SK-N-SH treated with all-trans-retinoic acid at 6 μM for 48 hours (cell line): ENCODE measurements around the gene STXBP3.

ENCODE experiments used
- ESRRG ChIP-seq: fragments of 250-450 bp; sonication (Bioruptor Pico); IDR thresholded peaks from 2 replicates; pipeline ENCODE4 v1.6.1; 2021; ENCODE audit warnings: mild to moderate bottlenecking
- PPARA ChIP-seq: fragments of 250-450 bp; sonication (Bioruptor Pico); IDR thresholded peaks from 2 replicates; pipeline ENCODE4 v1.5.0; 2020; ENCODE audit warnings: mild to moderate bottlenecking, borderline replicate concordance
- RARB ChIP-seq: fragments of 250-450 bp; sonication (Bioruptor Pico); IDR thresholded peaks from 2 replicates; pipeline ENCODE4 v1.8.0; 2021; ENCODE audit warnings: mild to moderate bottlenecking, moderate library complexity
- TOX ChIP-seq: fragments of 250-450 bp; sonication (Bioruptor Pico); IDR thresholded peaks from 2 replicates; pipeline ENCODE4 v1.8.0; 2021; ENCODE audit warnings: mild to moderate bottlenecking, moderate library complexity, borderline replicate concordance
- ZC3H10 ChIP-seq: fragments of 250-450 bp; sonication (Bioruptor Pico); IDR thresholded peaks from 2 replicates; pipeline ENCODE4 v1.5.1; 2021; ENCODE audit warnings: mild to moderate bottlenecking, moderate library complexity
- ZFP3 ChIP-seq: fragments of 250-450 bp; sonication (Bioruptor Pico); IDR thresholded peaks from 2 replicates; pipeline ENCODE4 v1.5.0; 2020; ENCODE audit warnings: mild to moderate bottlenecking, moderate library complexity
- TF ChIP-seq, protein P1 (sequence below): fragments of 250-450 bp; sonication (Bioruptor Pico); IDR thresholded peaks from 2 replicates; pipeline ENCODE4 v1.5.1; 2020; ENCODE audit warnings: low read depth, mild to moderate bottlenecking, moderate library complexity
- TF ChIP-seq, protein P2 (sequence below): fragments of 250-450 bp; sonication (Bioruptor Pico); IDR thresholded peaks from 2 replicates; pipeline ENCODE4 v1.8.0; 2020; ENCODE audit warnings: mild to moderate bottlenecking, moderate library complexity, borderline replicate concordance

DNA sequence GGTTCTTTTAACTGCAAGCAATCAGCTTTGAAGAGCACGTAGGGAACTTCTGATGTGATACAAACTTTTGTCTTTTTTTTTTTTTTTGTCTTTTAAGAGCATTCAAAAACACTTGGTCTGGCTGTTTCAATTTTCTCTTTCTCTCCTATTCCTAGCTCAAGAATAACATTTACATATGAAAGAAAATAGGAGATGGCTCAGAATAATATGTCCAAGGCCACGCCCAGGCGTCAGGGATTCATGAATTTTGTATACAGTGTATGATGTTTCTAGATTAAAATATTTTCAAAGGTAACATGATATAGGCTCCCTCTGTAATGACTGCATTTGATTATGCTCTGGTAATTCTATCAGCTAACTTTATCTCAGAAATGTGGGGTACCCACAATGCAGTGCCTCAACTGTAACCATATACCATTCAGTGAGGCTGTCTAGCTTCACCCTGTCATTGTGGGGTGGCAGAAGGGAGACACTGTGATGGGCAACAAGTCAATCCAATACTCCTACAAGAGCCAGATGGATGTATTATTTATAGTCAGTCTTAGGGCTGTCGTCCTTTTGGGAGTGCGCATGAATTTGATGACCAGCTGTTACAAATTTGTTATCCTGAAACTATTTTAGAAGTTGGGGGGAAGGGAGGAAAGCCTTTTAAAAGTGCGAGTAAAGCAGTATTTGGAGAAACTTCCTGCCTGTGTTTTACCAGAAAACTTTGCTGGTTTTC is 111.9 kb downstream of the STXBP3 start:
- TF ChIP-seq, protein P1, sequence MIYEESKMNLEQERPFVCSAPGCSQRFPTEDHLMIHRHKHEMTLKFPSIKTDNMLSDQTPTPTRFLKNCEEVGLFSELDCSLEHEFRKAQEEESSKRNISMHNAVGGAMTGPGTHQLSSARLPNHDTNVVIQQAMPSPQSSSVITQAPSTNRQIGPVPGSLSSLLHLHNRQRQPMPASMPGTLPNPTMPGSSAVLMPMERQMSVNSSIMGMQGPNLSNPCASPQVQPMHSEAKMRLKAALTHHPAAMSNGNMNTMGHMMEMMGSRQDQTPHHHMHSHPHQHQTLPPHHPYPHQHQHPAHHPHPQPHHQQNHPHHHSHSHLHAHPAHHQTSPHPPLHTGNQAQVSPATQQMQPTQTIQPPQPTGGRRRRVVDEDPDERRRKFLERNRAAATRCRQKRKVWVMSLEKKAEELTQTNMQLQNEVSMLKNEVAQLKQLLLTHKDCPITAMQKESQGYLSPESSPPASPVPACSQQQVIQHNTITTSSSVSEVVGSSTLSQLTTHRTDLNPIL (CRISPR knock-in tag): no peak
- TF ChIP-seq ESRRG (CRISPR knock-in tag) (no peak), RARB (CRISPR knock-in tag) (no peak), TOX (no peak), ZFP3 (CRISPR knock-in tag) (no peak), ZC3H10 (CRISPR knock-in tag) (no peak), PPARA (no peak)
- TF ChIP-seq, protein P2, sequence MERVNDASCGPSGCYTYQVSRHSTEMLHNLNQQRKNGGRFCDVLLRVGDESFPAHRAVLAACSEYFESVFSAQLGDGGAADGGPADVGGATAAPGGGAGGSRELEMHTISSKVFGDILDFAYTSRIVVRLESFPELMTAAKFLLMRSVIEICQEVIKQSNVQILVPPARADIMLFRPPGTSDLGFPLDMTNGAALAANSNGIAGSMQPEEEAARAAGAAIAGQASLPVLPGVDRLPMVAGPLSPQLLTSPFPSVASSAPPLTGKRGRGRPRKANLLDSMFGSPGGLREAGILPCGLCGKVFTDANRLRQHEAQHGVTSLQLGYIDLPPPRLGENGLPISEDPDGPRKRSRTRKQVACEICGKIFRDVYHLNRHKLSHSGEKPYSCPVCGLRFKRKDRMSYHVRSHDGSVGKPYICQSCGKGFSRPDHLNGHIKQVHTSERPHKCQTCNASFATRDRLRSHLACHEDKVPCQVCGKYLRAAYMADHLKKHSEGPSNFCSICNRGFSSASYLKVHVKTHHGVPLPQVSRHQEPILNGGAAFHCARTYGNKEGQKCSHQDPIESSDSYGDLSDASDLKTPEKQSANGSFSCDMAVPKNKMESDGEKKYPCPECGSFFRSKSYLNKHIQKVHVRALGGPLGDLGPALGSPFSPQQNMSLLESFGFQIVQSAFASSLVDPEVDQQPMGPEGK (CRISPR knock-in tag): no peak
